Ishikawa (cell line): ENCODE data around the gene DPH6.

ENCODE experiments used
- CEBPB ChIP-seq: IDR thresholded peaks from 2 replicates; pipeline ENCODE4 v1.6.1; 2012
- CREB1 ChIP-seq: IDR thresholded peaks from 2 replicates; pipeline ENCODE4 v1.6.1; 2012; ENCODE audit warnings: low read depth
- EP300 ChIP-seq: IDR thresholded peaks from 2 replicates; pipeline ENCODE4 v1.6.1; 2012; ENCODE audit warnings: borderline replicate concordance
- FOXM1 ChIP-seq: IDR thresholded peaks from 2 replicates; pipeline ENCODE4 v1.6.1; 2012; ENCODE audit warnings: low read depth, borderline replicate concordance
- NFIC ChIP-seq: IDR thresholded peaks from 2 replicates; pipeline ENCODE4 v1.6.1; 2012
- RAD21 ChIP-seq: IDR thresholded peaks from 2 replicates; pipeline ENCODE4 v1.6.1; 2012; ENCODE audit warnings: low read depth
- TAF1 ChIP-seq: IDR thresholded peaks from 2 replicates; pipeline ENCODE4 v1.6.1; 2012; ENCODE audit warnings: low read depth, mild to moderate bottlenecking
- YY1 ChIP-seq: IDR thresholded peaks from 2 replicates; pipeline ENCODE4 v1.6.1; 2012; ENCODE audit warnings: low read depth
- TF ChIP-seq, protein P1 (sequence below): IDR thresholded peaks from 2 replicates; pipeline ENCODE4 v1.6.1; 2012
- TF ChIP-seq, protein P2 (sequence below): IDR thresholded peaks from 2 replicates; pipeline ENCODE4 v1.6.1; 2012; ENCODE audit warnings: low read depth, mild to moderate bottlenecking

DNA sequence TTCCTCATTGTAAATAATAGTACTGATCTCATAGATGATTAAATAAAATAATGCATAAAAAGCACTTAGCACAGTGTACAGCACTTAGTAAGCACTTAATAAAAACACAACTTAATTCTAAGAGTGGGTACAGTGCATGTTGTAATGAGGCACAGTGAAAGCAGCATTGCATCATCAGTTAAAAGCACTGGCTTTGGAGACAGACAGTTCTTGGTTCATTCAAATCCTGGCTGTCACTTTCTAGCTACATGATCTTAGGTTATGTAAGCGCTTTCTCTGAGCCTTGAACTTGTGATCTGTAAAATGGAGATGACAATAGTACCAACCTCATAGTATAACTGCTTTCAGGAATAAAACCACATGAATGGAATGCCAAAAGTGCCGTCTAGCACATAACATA, 151.5 kb downstream of the DPH6 start:
- TF ChIP-seq TAF1 (no peak), FOXM1 (no peak), CREB1 (no peak), EP300 (no peak), RAD21 (no peak), NFIC (no peak), YY1 (no peak), CEBPB (no peak)
- TF ChIP-seq, protein P1, sequence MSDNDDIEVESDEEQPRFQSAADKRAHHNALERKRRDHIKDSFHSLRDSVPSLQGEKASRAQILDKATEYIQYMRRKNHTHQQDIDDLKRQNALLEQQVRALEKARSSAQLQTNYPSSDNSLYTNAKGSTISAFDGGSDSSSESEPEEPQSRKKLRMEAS = no peak
- TF ChIP-seq, protein P2, sequence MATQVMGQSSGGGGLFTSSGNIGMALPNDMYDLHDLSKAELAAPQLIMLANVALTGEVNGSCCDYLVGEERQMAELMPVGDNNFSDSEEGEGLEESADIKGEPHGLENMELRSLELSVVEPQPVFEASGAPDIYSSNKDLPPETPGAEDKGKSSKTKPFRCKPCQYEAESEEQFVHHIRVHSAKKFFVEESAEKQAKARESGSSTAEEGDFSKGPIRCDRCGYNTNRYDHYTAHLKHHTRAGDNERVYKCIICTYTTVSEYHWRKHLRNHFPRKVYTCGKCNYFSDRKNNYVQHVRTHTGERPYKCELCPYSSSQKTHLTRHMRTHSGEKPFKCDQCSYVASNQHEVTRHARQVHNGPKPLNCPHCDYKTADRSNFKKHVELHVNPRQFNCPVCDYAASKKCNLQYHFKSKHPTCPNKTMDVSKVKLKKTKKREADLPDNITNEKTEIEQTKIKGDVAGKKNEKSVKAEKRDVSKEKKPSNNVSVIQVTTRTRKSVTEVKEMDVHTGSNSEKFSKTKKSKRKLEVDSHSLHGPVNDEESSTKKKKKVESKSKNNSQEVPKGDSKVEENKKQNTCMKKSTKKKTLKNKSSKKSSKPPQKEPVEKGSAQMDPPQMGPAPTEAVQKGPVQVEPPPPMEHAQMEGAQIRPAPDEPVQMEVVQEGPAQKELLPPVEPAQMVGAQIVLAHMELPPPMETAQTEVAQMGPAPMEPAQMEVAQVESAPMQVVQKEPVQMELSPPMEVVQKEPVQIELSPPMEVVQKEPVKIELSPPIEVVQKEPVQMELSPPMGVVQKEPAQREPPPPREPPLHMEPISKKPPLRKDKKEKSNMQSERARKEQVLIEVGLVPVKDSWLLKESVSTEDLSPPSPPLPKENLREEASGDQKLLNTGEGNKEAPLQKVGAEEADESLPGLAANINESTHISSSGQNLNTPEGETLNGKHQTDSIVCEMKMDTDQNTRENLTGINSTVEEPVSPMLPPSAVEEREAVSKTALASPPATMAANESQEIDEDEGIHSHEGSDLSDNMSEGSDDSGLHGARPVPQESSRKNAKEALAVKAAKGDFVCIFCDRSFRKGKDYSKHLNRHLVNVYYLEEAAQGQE = no peak
